Spleen (tissue), 7 donors: ENCODE results near the gene NTN4.

Experiments
- CTCF ChIP-seq, 11 experiments: fragments of 200-600 bp in 7 of 11; fragments of 450-650 bp in 4 of 11; sonication (generic) in 4 of 11; IDR thresholded peaks in 8 of 11; conservative IDR thresholded peaks in 3 of 11; 1 replicate in 7 of 11; 2 replicates in 4 of 11; pipeline versions ENCODE4 v1.4.0 to v1.8.0; 2016 to 2021; ENCODE audit warnings: antibody characterized with exemption in 11 of 11, inconsistent platforms in 4 of 11, mild to moderate bottlenecking in 1 of 11
- POLR2A ChIP-seq, 3 donors: fragments of 450-650 bp; IDR thresholded peaks; one replicate each; pipeline ENCODE4 v1.5.1; 2017; ENCODE audit warnings: antibody characterized with exemption in 3 of 3, mild to moderate bottlenecking in 1 of 3
- donor health status: DM: no; HTN: no; CAD: no; lungs with moderate emphysema.
- donor health status: DM: no; HTN: no; CAD: no.
- donor health status: DM: no; HTN: no; CAD: no.

GRCh38 chr12:95809000-95809680 lies 18.6 kb upstream of the NTN4 start:
- TF ChIP-seq CTCF (IDR thresholded peaks at IDR 0.05 in 8 of 11, conservative IDR thresholded peaks at IDR 0.05 in 3 of 11) (no peak), POLR2A (IDR thresholded peaks at IDR 0.05) (no peak)
